NCI-H2107 treated with DMSO at 0.1 percent for 48 hours (cell line): ENCODE measurements around the gene MRGPRF.

Source experiments
- DNase-seq: peaks from one replicate; lab custom pipeline; 2025; ENCODE audit not compliant: unreplicated experiment; lab: John Stamatoyannopoulos, UW

The MRGPRF gene

GRCh38 chr11:69050592-69051380 lies 37.7 kb upstream of the MRGPRF start:
- no peak for DNase-seq

DNA sequence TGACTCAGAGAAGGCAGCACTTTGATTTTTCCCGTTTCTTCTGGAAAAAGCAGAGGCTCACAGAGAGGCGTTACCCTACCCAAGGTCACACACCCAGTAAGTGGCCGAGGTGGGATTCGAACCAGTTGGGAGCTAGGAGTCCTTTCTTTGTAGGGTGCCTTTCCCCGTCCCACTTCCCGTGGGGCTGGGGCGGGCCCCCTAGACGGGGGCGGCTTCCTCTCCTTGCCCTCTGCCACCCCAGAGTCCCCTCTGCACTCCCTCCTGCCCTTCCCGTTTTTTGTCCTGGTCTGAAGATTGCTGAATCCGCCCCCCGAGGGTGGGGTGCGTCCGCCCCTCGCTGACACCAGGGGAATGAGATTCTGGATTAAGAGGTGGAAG lies 36.4 kb upstream of the MRGPRF start:
- DNase-seq, result no peak

DNA sequence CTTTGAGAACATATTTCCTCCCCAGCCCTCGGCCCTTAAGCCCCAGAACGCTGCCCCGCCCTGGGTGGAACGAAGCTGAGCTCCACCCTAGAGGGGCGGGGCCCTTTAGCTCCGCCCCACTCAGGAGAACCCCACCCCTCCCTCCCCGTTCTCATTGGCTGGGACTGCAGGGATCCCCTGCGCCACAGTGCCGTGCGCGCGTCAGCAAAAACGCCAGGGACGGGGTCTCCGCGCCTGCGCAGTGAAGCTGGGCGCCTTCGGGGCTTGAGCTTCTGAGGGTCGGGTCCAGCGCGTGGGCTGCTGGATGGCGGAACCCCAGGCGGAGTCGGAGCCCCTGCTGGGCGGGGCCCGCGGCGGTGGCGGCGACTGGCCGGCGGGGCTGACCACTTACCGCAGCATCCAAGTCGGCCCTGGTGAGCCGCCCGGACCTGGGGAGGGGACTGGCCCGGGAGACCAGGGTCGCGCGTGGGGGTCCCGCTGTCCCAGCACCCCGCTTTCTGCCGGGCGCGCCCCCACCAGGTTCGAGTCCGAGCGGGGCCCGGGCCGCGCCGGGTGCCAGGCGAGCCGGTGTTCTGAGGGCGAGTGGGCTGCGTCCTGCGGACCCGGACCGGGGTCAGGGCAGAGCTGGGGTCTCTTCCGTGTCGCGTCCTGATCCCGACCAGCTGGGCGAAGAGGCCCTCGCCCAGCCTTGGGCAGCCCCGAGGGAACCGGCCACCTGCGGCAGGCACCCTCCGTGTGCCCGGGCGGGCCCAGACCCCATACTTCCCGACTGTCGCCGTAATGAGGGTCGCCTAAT lies 35.8 kb upstream of the MRGPRF start, which contains the start of gene TPCN2:
TSS of gene TPCN2 (plus strand) at position 239 of the 796 bp plus-strand sequence. CDS start at position 305, 66 bp downstream.
- DNase-seq, result peak; percentile 62

DNA sequence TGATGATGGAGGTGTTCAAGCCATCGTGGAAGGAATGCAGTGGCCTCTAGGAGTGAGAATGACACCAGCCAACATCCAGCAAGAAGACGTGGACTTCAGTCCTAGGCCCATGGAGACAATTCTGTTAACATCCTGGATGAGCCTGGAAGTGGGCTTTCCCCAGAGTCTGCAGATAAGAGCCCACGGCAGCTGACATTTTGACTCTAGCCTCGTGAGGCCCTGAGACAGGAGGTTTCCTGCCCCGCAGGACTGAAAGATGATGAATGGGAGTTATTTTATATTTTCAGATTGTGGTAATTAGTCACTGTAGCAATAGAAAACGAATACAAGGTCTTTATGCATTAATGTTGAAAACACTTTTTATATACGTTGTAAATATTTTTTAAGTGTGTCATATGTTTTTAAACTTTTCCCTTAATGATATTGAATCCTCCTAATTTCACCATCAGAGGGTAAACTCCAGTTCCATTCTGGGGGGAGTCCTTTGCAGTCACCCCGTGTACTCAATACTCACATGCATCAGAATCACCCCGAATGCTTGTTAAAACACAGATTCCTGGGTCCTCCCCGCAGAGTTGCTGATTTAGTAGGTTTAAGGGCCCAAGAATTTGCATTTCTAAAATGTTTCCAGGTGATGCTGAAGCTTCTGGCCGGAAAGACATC lies 35.1 kb upstream of the MRGPRF start:
- DNase-seq, result no peak

GRCh38 chr11:69044111-69045013 lies 31.3 kb upstream of the MRGPRF start:
- DNase-seq, result peak; percentile 18

DNA sequence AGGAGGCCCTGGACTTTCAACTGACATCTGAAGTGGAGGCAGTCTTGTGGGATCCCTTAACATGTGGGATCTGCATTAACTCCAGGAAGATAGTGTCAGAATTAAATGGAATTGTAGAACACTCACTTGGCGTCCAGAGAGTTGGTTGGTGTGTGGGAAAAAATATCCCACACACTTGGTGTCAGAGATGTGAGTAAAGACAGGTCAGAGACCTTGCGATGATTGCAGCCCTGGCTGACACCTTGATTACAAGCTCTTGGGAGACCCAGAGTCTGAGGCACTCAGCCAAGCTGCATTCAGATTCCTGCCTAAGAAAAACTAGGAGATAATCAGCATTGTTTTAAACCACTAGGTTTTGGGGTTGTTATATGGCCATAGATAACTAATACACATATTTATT lies 28.5 kb upstream of the MRGPRF start:
- DNase-seq, result no peak

GRCh38 chr11:69040581-69041260 lies 27.7 kb upstream of the MRGPRF start:
- peak; percentile 2 for DNase-seq

GRCh38 chr11:69040051-69040450 lies 27.0 kb upstream of the MRGPRF start:
- no peak for DNase-seq

DNA sequence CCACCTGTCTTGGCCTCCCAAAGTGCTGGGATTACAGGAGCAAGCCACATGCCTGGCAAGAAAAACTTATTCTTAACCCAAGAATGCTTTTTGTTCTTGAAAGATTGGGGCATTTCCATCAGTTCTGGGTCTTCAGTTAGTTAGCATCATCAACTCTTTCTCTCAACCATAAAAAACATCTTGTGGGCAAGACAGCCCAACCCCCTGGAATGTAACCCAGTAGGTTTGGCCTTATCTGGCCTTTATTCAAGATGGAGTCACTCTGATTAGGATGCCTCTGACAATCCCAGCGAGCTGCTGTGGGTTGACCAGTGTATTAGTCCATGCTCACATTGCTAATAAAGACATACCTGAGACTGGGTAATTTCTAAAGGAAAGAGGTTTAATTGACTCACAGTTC lies 26.5 kb upstream of the MRGPRF start:
- no peak for DNase-seq

DNA sequence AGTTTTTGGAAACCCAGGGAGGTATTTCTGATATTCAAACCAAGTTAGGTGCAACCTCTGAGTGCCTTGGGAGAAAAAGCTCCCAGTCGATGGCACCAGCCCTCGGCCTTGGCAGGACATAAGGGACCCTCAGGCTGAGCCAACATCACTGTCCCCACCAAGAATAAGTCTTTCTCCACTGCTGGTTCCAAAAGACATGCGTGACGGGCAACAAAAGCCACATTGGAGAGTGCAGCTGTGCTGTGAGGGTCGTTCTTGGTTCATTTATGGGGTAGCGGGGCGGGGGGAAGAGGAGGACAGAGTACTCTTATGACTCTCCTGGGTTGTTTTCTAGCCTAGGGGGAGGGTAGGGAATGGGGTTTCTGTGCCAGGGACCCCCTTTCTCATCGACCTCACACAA lies 24.5 kb upstream of the MRGPRF start:
- DNase-seq, result no peak

DNA sequence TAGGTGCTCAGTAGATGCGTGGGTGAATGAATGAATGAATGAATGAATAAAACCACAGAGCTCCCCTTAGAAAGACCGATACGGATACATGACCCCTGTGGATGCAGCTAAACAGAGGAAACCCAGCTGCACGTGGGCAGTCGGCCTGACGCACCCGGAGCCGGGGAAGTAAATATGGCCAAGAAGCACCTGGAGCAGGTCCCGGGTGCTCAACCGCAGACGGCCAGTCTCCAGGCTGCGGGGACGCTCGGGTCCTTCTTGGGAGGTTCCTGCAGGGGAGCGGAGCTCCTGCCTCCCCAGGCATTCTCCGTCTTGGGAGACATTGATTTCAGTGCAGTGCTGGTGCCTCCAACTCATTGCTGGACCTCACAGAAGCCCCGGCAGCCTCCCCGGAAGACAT lies 24.0 kb upstream of the MRGPRF start:
- DNase-seq, result no peak

- no peak for DNase-seq
Observed at GRCh38 chr11:69035946-69036340, 22.9 kb upstream of the MRGPRF start.

DNA sequence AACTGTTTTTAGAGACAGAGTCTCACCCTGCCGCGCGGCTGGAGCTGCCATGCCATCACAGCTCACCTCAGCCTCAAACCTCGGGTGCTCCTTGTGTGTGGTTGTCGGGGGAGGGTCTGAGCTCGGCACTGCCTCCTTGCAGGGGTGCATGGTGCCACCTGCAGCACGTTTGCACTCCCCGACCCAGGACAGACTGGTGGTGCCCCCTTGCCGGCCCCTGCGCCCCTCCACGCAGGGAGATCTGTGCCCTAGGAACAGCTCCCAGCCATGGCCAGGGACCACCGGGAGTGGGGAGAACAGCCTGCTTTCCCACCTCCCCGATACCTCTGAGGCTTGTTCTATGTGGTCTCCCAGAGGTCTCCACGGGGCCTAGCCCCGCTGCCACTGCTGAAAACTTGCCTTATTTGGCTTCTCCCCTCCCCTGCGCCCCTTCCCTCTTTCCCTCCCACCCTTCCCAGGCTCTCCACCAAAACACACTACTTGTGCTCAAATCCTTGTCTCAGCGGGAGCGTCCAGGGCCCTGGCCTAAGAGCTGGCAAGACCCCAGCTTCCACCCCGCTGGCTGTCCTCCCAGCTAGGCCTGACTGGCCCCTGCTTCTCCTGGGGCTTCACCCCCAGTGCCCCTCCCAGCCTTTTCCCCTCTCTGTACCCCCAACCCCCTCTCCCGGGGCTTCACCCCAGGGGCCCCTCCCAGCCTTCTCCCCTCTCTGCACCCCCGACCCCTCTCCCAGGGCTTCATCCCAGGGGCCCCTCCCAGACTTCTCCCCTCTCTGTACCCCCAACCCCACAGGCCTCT lies 22.3 kb upstream of the MRGPRF start:
- no peak for DNase-seq

DNA sequence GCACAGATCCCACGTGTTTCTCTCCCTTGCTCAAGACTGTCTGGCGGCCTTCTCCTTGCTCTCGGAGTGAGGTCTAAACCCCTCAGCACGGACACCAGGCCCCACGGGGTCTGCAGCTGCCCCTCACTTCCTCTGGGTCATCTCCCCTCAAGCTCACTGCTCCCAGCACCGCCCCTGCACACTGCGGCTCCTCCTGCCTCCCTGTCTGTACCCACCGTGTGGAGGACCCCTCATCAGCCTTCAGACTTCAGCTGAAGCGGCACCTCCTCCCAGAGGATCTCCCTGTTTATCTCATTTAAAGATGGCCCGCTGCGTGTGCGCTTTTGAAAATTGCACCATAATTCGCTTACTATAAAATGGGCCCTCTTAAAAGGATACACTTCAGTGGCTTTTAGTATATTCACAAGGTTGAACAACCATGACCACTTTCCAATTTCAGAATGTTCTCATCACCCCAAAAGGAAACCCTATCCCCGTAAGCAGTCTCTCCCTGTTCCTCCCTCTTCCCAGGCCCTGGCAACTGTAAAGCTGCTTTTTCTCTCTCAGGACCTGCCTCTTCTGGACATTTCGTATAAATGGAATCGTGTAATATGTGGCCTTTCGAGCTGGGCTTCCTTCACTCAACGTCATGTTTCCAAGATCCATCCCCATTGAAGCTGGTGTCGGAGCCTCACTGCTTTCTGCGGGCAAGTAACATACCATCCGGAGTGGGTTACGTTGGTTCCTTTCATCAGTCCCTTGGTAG lies 21.2 kb upstream of the MRGPRF start:
- DNase-seq, result no peak

DNA sequence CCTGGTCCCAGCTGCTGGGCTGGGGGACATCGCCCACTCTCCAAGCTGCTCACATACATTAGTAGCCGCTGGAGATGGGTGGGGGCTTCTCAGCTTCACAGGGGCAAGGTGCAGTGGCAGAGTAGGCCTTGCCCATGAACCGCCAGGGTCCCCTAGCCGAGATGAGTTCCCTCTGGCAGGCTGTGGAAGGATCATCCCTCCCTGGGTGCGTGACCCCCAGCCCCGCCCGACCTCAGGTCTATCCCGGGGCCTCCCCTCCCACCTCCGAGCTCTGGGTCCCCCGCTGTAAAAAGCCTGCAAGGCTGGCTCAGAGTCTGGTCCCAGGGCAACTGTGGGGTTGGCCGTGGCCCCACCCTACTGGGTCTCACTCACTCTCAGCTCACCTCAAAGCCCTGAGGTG lies 20.4 kb upstream of the MRGPRF start:
- DNase-seq, result no peak

DNA sequence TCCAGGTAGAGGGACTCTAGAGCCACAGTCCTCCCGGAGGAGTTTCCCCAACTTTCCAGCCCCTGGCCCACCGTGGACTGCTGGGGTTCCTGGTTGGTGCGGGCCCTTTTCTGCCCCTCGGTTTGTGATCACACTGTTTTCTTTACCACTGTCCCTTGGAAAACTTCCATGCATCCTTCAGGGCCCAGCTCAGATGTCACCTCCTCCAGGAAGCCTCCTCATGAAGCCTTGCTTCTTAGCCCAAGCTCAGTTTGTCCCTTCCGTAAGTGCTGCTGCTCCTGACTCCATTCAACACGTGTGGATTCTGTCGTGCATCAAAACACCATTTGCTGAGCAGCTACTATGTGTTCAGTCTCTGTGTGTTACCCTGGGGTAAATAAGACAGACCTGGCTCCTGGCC lies 19.8 kb upstream of the MRGPRF start:
- DNase-seq, result no peak

DNA sequence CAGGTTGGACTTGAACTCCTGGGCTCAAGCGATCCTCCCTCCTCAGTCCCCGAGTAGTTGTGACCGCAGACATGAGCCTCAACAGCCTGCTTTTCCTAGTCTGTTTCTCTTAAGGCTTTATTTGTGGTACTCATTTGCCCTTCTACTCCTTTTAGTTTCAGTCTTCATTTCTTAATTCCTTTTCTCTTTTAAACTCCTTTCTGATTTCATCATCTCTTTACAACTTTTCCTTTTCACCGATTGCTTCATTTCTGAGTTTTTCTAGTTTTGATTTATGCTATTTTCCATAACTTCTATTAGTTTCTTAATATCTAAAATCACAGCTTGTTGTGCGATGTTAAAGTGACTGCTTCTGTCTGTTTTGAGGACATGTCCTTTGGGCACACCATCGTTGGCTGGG lies 17.3 kb upstream of the MRGPRF start:
- no peak for DNase-seq

DNA sequence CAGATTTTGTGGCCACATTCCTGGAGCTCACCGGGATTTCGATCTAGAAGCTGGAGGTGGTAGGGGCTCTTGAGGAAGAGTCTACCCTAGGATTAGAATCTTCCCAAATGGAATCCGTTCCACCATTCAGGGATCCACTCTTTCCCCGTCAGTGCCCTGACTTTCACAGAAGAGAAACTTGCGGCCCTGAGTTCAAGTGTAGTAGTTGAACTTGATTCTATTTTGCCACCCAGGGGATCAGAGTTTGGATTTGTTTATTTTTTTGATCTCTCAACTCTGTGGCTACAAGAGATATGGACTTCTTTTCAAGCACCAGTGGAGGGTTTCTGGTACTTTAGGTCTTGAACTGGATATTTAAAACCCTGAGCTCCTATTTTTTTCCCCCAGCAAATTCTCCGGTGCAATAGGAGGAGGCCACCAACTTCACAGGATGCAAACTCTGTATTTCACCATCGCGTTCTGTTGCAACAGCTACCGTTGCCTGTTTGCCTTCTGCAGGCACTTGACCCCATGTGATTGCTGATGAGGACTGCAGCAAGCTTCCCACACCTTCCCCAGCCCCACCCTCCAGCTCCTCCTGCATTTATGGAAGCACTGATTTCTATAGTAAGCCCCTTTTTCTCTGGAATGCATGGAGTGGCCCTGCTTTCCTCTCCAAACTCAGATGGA lies 14.8 kb upstream of the MRGPRF start:
- DNase-seq, result no peak
